SKM-1 (cell line): ENCODE results near the gene RHBDL2.
"Not testable (repeated sequence)": the region's sequence is repeated elsewhere in the genome, so short reads cannot be mapped to it uniquely, and the experiment has no call there.

Source experiments
- DNase-seq: peaks from one replicate; lab custom pipeline; 2025; ENCODE audit not compliant: unreplicated experiment; lab: John Stamatoyannopoulos, UW

RHBDL2 gene

DNA sequence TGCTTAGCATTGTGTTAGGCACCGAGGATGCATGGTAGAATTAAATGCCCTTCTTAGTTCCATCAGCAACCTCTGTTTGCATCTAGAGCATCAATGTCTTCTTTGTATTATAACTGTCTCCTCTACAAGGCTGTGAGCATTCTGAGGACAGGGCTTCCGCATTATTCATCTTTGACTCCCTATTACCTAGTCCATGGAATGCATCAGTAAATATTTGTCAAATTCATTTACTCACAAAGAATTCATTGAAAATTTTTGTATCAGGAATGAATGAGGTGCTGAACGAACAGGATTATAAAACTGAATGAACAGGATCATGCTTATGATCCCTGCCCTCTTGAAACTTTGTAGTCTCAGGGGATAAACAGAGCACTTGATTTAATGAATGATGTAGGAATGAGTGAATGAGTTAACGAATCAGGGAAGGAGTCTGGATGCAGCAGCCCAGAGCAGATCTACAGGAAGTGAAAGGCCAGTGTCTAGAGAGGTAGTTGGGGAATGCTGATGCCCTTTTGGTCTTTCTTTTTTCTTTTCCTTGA lies 2.8 kb downstream of the RHBDL2 start:
- DNase-seq = no peak

DNA sequence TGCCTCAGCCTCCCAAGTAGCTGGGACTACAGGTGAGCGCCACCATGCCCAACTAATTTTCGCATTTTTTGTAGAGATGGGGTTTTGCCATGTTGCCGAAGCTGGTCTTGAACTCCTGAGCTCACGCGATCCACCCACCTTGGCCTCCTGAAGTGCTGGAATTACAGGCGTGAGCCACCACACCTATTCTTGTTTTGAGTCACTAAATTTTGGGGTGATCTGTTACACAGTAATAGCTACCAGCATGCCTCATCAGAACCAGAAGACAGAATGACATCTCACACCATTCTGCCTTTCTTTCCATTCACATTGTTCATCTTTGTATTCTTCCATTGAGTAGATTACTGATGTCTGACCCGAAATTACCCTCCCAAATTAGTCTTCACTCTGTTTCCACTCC lies 9.1 kb downstream of the RHBDL2 start:
- no peak for DNase-seq

DNA sequence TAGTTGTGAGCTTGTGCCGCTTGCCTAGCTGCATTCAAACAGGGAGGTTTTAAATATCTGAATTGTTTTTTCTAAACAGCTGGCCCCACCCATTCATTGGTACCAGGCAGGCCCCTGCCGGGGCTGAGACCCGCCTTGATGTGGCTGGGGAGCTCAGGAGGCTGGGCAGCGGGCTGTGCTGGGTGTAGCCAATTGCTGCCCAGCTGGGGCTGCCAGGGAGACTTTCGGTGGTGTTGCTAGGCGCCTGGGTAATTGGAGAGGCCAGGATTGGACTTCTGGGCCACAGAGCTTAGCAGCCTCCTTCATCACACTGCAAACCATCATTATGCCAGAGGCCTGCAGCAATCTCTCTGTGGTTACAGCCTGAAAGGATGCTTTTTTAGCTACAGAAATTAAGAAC lies 12.2 kb downstream of the RHBDL2 start:
- no peak for DNase-seq

DNA sequence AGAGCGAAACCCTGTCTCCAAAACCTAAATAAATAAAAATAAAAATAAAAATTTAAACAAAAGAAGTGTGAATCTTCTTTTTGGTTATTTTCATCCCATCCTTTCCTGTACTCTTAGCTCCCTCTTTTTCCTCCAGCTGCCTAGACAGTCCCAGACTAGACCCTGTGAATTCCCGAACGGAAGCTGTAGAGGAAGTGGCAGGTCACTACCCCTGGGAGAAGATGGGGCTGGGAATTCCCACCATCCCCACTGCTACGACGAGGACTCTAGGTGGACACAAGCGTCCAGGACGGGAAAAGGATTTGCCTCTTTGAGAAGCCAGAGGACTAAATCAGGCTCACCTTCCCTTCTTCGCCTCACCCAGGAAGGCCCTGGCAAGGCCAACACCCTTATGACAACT lies 12.6 kb downstream of the RHBDL2 start:
- DNase-seq = no peak

DNA sequence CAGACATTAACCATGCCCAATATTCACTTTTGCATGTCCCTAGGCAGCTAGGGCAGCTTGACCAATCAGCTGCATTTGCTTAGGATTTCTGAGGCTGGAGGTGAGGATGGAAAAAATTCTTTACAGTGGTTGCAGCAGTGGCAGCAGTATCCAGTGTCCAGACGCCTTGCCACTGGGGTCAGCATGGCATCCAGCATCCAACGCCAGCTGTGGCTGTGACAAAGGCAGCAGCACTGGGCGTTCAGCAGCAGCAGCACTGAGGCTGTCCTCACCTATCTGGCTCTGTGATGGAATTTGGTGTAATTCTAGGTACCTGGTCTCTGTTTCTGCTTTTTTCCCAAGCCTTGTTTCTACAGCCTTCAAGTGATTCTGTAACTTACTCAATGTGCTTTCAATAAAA lies 15.5 kb downstream of the RHBDL2 start:
- no peak for DNase-seq

DNA sequence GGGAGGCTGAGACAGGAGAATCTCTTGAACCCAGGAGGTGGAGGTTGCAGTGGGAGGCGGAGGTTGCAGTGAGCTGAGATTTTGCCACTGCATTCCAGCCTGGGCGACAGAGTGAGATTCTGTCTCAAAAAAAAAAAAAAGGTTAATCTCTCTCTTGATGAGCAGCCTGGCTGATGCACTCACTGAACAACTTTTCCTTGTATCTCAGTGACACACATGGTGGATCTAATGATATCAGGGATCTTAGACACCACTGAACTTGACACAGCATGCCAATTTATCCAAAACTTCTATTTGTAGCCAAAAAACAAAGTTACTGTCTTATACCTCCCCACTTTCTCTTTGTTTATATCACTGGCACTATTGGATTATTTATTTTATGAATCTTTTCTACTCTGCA lies 16.2 kb downstream of the RHBDL2 start:
- DNase-seq = no peak

DNA sequence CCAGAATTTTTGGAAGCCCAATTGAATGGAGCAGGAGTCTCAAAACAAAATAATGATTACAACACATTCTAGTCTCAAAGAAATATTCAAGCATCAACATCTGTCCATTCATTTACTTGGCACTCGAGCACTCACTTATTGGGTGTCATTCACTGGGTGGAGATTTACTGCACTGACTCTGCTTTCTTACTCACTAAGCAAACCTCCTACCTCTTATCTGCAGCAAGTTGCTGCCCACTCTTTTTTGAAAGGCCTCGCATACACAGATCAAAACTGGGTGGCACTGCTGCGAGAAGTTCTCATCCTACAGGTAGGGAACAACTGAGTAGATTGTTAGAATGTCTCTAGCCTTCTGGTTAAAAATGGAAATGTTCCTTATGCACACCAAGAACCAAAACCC lies 18.0 kb downstream of the RHBDL2 start:
- DNase-seq = no peak

DNA sequence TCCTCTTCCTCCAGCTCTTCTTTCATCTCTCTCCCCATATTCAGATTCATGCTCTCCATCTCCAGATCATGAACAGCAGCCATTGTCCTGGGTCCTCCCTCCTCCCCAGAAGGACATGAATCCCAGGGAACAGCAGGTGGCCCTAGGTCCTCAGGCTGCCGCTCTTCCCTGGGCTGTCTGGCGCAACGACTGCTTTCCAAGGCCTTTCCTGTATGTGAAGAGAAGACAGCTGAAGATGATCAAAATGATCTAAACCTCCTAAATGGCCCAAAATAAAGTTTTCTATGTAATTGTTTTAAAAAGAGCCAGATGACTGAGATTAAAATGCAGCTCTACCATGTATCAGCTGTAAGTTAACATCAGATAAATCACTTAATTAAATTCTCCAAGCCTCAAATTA lies 22.5 kb downstream of the RHBDL2 start:
- no peak for DNase-seq

DNA sequence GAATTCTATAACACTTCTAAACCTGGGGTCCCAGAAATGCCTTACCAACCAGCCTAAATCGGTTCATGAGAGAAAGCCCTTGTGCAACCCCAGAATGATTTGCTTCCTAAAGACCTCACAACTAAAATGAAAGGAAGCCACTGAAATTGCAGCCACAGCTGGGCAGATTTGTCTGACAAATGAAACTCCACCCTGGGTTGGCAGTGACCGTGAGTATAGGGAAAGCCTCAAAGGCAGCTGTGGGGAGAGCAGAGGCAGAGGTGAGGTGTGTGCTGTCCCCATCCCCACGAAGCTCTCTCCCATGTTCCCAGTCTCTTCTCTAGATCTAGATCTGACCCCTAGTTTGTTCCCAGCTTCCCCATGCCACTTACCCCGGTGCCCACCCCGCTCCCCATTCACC lies 23.1 kb downstream of the RHBDL2 start:
- no peak for DNase-seq

DNA sequence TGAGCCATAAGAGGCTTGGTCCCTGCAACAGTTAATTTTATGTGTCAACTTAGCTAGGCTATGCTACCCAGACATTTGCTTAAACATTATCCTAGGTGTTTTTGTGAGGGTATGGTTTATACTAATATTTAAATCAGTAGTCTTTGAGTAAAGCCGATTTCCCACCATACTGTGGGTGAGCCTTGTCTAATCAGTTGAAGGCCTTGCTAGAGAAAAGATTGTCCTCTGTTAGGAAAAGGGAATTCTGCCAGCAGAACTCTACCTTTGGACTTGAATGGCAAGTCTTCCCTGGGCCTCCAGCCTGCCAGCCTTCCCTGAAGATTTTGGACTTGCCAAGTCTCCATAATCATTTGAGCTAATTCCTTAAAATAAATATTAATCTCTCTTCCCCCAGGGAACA lies 23.9 kb downstream of the RHBDL2 start:
- DNase-seq = no peak

DNA sequence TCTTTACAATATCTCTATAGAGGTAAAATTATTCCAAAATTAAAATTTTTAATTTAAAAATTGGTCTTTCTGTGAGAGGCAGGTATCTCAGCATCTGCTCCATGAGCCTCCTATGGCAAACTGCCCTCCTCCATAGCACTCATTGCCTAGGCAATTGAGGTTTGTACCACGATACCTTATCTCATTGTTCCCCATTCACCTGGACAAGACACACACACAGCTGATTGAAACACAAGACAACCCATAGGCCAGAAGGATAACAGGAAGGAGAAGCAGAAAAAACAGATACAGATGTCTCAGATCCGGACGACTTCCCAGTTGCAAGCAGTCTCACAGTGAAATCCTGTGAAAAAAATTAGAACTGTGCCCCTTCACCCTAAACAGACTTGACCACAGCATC lies 24.3 kb downstream of the RHBDL2 start:
- DNase-seq = no peak

DNA sequence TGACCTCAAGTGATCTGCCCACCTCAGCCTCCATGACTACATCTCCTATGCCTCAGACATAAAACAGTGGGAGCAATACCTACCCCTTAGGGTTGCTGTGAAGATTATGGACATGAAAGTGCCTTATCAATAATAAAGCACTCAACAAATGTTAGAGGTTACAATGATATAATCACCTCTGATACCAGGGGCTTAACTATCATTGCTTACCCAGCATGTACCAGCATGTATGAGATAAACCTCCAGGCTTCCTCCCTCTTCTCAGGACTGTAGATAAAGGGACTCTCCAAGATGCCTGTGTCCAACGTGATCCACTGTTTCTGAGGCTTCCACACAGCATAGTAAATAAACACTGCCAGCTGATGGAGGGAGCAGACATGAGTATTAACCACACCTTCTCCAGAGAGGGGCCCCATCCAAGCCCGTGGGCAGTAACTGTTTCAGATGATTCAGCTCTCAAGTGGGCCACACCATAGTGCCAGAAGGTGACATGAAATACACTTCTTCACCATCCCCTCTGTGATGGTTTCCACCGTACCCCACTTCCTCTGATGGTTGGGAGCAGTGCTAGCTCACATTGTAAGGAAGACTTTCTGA lies 26.2 kb downstream of the RHBDL2 start:
- DNase-seq = no peak

DNA sequence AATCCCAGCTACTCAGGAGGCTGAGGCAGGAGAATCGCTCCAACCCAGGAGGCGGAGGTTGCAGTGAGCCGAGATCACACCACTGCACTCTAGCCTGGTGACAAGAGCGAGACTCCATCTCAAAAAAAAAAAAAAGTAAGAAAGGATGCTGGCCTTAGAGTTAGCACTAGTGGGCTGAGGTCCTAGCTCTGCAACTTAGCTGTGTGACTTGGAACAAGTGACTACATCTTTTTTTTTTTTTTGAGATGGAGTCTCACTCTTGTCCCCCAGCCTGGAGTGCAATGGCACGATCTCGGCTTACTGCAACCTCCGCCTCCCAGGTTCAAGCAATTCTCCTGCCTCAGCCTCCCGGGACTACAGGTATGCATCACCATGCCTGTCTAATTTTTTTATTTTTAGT lies 26.7 kb downstream of the RHBDL2 start:
- not testable (repeated sequence) for DNase-seq

DNA sequence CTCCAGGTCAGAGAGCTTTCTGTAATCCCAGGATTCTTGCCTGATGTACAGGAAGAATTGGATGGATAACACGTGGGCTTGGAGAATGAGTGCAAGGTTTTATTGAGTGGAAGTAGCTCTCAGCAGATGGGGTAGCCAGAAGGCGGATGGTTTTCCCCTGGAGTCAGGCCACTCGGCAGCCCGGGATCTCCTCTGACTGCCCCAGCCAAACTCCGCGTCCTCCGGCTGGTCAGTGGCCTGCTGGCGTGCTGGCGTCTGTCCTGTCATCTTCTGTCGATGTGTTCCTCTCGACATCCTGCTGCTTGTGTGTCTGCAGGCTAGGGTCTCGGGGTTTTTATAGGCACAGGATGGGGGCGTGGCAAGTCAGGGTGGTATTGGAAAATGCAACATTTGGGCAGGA lies 32.8 kb downstream of the RHBDL2 start:
- no peak for DNase-seq

DNA sequence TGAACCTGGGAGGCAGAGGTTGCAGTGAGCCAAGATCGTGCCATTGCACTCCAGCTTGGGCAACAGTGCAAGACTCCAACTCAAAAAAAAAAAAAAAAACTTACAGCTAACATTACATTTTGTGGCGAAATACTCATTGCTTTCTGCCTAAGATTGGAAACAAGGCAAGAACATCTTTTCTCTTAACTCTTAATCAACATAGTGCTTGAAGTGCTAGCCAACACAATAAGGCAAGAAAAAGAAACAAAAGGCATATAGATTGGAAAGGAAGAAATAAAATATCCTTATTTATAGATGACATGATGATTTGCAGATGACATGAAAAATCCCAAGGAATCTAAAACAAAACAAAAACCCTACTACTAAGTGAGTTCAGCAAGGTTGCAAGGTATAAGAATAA lies 35.6 kb downstream of the RHBDL2 start:
- DNase-seq = no peak

DNA sequence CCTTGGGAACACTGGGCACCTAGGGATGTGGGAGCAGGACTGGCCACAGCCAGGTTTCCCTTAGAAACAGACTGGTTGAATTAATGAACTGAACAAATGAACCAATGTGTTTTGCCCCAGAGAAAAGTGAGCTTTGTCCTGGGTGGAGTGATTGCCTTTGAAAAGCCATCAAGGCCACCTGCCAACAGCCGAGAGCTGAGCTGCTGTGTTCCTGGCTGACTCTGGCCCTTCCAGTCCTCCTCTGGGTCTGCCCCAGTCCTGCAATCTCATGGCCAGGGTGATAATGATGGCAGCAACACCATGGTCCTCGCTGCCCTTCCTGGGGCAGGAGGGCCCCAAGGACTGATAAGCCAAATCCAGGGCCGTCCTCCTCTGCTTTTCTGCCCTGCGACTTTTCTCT lies 42.1 kb downstream of the RHBDL2 start:
- DNase-seq = no peak

DNA sequence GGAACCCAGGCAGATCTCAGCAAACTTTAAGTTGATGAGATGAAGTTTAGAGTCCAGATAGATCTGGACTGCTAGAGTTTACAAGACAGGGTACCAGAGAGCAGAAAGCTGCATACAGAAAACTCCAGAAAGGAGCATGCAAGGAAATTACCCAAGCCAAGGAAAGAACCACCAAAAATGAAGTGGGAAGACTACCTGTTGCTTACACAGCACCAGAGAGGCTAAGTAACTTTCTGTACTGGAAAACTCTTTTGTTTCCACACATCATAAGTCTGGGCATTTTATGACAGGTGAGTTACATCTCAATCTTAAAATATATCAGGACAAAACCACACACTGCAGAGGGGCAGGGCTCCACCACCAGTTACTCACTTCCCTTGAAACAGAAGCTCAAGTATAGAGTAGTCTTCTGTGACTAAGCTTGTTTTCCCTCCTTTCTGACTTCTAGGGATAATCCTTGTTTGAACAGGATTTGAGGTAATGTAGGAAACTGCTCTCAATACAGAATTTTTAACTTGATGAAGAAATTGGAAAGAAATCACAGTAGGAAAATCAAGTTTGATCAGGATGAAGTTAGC lies 42.9 kb downstream of the RHBDL2 start:
- no peak for DNase-seq

DNA sequence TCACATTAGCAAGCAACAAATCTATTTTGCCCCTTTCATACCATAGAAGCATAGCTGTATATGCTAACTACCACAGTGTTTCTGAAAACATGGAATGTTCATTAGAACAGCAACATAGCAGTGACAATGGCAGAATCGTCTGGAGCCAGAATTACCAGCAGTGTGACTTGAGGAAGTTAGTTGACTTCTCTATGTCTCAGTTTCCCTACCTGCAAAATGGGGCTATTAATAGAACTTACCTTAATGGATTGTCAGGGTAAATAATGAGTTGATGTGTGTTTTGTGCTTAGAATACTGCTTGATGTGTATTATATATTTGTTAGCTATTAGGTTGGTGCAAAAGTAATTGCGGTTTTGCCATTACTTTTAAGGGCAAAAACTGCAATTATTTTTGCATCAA lies 45.5 kb downstream of the RHBDL2 start:
- DNase-seq = no peak

DNA sequence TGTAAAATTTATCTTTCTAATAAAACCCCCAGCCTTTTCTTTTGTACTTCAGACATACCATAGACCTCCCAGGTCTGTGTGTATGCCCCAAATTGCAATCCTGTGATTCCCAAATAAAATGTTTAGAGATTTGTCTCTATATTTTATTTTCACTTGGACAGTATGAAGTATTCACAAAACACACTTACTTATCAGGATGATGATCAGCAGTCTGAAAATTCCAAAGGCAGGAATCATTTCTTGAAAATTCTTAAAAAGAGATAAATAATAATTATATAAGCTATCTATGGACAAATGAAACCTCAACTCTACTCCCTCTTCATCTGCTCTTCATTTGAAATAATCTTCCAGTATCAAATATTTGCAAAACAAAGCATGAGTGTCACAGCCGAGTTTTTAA lies 48.7 kb downstream of the RHBDL2 start:
- no peak for DNase-seq

DNA sequence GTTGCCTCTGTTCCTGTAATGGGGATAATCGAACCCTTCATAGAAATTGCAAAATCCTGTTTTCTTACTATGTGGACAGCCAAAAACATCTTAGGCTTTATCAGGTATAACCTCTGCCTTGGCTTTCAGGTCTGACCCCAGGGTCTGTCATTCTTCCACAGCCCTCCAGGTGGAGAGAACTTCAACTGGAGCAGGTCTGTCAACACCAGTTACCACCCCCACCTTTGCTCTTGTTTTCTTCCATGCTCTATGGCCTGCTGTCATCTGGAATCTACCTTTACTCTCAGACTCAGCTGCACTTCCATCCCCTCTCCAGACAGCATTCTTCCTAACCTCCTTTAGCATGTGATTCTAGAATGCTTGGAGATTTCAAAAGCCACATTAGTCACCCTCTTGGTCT lies 49.9 kb downstream of the RHBDL2 start:
- no peak for DNase-seq

DNA sequence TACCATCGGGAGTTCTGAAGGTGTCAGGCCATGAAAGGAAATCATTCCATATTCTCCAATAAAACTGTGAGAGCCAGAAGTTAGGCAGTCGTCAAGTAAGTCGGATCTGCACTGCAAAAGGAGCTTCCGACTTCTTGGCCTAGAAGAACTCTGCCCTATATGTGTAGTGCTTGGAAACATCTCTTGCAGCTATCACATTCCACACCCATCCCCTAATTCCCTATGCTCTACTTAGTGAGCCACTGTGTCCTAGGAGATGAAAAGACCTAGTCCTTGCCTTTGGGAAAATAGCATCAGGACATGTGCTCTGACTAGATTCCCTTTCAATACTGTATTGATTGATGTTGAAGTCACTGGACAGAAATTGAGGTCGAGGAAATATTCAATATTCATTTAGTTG lies 52.0 kb downstream of the RHBDL2 start:
- DNase-seq = no peak

DNA sequence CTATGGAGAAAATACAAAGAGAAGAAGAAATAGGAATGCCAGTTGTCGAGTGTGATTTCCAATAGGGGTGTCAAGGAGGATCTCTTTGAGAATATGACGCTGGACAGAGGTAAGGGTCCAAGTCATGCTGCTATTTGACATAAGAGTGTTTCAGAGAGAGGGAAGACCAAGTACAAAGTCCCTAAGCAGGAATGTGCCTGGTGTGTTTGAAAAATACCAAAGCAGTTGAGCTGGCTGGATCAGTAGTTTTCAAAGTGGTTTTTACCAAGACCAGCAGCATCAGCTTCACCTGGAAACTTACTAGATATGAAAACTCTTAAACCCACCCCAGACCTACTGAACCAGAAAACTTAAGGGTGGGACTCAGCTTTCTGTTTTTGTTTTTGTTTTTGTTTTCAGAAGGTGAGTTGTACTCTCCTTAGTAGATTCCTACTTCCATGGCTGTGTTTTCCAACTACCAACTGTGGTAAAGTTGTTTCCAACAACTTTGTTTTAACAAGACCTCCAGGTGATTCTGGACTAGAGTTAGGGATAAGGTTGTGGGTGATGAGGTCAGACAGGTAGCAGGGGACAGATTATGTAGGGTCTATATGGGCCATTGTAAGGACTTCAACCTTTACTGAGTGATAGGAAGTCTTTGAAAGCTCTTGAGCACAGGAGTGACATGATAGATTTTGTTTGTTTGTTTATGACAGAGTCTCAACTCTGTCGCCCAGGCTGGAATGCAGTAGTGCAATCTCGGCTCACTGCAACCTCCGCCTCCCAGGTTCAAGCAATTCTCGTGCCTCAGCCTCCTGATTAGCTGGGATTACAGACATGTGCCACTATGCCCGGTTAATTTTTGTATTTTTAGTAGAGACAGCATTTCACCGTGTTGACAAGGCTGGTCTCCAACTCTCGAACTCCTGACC lies 53.0 kb downstream of the RHBDL2 start:
- no peak for DNase-seq
